Gastroesophageal sphincter (tissue), 4 donors: ENCODE data around the gene PLXNB3. TPM values are rescaled to one million over a fixed set of nuclear protein-coding genes. Genes with fewer than 3 reads are reported as not detected.

ENCODE experiments used
- ATAC-seq: fragments of 150-250 bp; one replicate; pipeline ENCODE4 v1.9.1; 2016; ENCODE audit warnings: mild to moderate bottlenecking, moderate library complexity
- H3K27ac ChIP-seq, 4 donors: fragments of 200-600 bp; sonication (generic) in 3 of 4; 1 replicate in 3 of 4; 2 replicates in 1 of 4; pipeline ENCODE4 v1.5.1; 2016 to 2019
- H3K27me3 ChIP-seq: fragments of 200-600 bp; sonication (generic); one replicate; pipeline ENCODE4 v1.5.1; 2019
- H3K36me3 ChIP-seq, 2 donors: fragments of 200-600 bp; sonication (generic); one replicate each; pipeline ENCODE4 v1.5.1; 2019; ENCODE audit warnings: control low read depth in 1 of 2
- H3K4me1 ChIP-seq, 3 donors: fragments of 200-600 bp; sonication (generic); 1 replicate in 2 of 3; 2 replicates in 1 of 3; pipeline ENCODE4 v1.5.1; 2016 to 2019; ENCODE audit warnings: control low read depth in 2 of 3
- H3K4me3 ChIP-seq, 2 donors: fragments of 200-600 bp; sonication (generic); one replicate each; pipeline ENCODE4 v1.5.1; 2019; ENCODE audit warnings: mild to moderate bottlenecking in 1 of 2, moderate library complexity in 1 of 2
- H3K9me3 ChIP-seq, 3 donors: fragments of 200-600 bp; sonication (generic); one replicate each; pipeline ENCODE4 v1.5.1; 2017 to 2019; ENCODE audit warnings: control low read depth in 2 of 3
- EP300 ChIP-seq: sonication (generic); formaldehyde crosslinking; IDR thresholded peaks from one replicate; pipeline ENCODE4 v1.6.1; 2017; ENCODE audit warnings: antibody characterized with exemption, mild to moderate bottlenecking
- POLR2A ChIP-seq, 2 donors: fragments of 450-650 bp; IDR thresholded peaks; one replicate each; pipeline ENCODE4 v1.6.1; 2017; ENCODE audit warnings: antibody characterized with exemption in 2 of 2, mild to moderate bottlenecking in 2 of 2, moderate library complexity in 1 of 2
- POLR2AphosphoS5 ChIP-seq: sonication (generic); formaldehyde crosslinking; IDR thresholded peaks from one replicate; pipeline ENCODE4 v1.6.1; 2017; ENCODE audit warnings: antibody characterized with exemption
- WGBS, 2 donors: methylation state at CpG; one replicate each; pipeline ENCODE4 v1.1.5; 2018; ENCODE audit warnings: low coverage in 1 of 2; 5-methylcytosine and 5-hydroxymethylcytosine counted together
- total RNA-seq, 4 donors: library from RNA; depleted of rRNA; stranded (reverse); fragments of >200 nt; gene quantifications; one replicate each; pipeline ENCODE4 v1.1.0, GENCODE V29; 2016
- TF ChIP-seq, protein P1 (sequence below), 4 experiments: fragments of 200-600 bp in 2 of 4; fragments of 450-650 bp in 2 of 4; sonication (generic) in 1 of 4; IDR thresholded peaks; one replicate each; pipeline ENCODE4 v1.5.1; 2017 to 2019; ENCODE audit warnings: antibody characterized with exemption in 4 of 4, mild to moderate bottlenecking in 2 of 4, moderate library complexity in 2 of 4

Gene PLXNB3
- total RNA-seq, 4 donors from 2014 or later: 9.2 to 19.2 (median 16.8) TPM

DNA sequence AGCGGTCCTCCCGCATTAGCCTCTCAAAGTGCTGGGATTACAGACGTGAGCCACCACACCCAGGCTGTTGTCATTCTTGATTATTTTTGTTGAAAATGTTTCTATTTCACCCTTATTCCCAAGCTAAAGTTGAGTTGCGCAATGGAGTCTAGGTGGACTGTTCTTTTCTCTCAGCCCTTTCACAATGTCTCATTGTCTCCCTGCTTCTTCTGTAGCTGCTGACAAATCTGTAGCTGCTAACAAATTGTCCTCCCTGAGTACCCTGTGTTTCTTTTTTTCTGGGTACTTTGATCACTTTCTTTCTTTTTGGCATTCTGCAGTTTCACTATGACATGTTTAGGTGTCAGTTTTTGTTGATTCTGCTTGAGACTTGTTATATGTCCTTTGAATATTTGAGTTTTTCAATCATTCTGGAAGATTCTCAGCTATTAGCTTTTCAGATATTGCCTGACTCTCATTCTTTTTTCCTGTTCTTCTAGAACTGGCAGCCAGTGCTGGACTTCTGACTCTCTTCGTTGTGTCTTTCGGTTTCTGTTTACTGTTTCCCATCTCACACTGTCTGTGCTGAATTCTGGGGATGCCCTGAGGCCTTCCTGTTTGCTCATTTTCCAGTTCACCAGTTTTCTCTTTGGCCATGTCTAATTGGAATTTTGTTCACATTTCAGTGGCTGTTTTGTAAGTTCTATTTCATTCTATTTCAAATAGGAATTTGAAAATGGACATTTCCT, 32.8 kb upstream of the PLXNB3 start:
- Histone ChIP-seq H3K36me3 (peaks cover 0 to 36% of the 10 kb centered on the region in 2 donors), H3K4me1 (peaks cover 0 to 32% (median 12%) of the 10 kb centered on the region in 3 donors), H3K4me3 (no peak overlapping the region), H3K27me3 (no peaks in the 10 kb centered on the region), H3K9me3 (no peaks in the 10 kb centered on the region), H3K27ac (no peak overlapping the region)
- 100% methylated on average over 1 of the region's 6 CpGs; no CpG with 5 or more reads in 1 of the 2 donors for WGBS, 2 donors
- TF ChIP-seq, protein P1, sequence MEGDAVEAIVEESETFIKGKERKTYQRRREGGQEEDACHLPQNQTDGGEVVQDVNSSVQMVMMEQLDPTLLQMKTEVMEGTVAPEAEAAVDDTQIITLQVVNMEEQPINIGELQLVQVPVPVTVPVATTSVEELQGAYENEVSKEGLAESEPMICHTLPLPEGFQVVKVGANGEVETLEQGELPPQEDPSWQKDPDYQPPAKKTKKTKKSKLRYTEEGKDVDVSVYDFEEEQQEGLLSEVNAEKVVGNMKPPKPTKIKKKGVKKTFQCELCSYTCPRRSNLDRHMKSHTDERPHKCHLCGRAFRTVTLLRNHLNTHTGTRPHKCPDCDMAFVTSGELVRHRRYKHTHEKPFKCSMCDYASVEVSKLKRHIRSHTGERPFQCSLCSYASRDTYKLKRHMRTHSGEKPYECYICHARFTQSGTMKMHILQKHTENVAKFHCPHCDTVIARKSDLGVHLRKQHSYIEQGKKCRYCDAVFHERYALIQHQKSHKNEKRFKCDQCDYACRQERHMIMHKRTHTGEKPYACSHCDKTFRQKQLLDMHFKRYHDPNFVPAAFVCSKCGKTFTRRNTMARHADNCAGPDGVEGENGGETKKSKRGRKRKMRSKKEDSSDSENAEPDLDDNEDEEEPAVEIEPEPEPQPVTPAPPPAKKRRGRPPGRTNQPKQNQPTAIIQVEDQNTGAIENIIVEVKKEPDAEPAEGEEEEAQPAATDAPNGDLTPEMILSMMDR (IDR thresholded peaks at IDR 0.05): no peak
- TF ChIP-seq EP300 (no peak), POLR2A (IDR thresholded peaks at IDR 0.05) (no peak), POLR2AphosphoS5 (no peak)
- no peak for ATAC-seq

DNA sequence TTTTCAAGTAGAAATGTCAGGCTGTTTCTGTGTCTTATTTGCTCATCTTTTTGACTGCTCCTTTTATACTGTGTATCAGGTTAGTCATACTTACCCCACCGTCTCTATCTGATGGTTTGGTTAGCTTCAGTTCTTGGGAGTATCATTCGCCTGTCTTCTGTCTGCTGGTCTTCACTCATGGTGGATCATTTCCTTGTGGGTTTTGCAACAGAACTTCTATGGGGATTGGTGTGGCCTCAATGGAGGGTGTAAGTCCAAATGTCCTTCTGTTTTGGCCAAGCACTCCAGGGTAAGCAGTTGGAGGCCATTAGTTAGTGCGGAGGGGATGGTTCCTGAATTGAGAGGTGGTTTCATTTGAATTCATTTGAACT, 32.2 kb upstream of the PLXNB3 start:
- no peaks in the 10 kb centered on the region for H3K27me3 ChIP-seq
- TF ChIP-seq, protein P1 (IDR thresholded peaks at IDR 0.05): no peak
- TF ChIP-seq POLR2A (IDR thresholded peaks at IDR 0.05) (no peak), EP300 (no peak), POLR2AphosphoS5 (no peak)
- 67 to 97% methylated on average over 1 to 3 of the region's 3 CpGs for WGBS, 2 donors
- H3K36me3 ChIP-seq: peaks cover 0 to 42% of the 10 kb centered on the region in 2 donors
- peaks cover 0 to 26% (median 10%) of the 10 kb centered on the region in 3 donors for H3K4me1 ChIP-seq
- H3K4me3 ChIP-seq: no peak overlapping the region
- no peak for ATAC-seq
- no peaks in the 10 kb centered on the region for H3K9me3 ChIP-seq
- no peak overlapping the region for H3K27ac ChIP-seq

DNA sequence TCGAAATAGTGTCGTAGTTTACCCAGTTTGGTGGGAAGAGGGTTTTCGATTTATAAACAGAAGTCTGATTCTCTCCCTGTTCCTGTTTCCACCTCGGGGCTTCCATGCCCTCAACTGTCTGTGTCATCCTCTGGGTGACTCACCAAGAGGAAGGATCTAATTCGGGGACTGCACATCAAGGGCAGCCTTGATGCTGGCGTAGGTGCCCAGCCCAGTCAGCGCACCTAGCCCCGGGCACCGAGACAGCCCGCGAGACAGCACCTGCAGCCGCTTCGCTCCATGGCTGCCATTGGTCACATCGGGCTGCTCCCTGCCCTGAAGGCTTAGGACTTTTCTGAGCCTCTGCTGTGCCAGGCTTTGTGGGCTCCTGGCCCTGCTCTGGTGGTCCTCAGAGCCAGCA, 31.6 kb upstream of the PLXNB3 start:
- H3K4me1 ChIP-seq: peaks cover 0 to 21% (median 6%) of the 10 kb centered on the region in 3 donors
- no peak for TF ChIP-seq POLR2A (IDR thresholded peaks at IDR 0.05)
- 100% methylated on average over 1 of the region's 14 CpGs; no CpG with 5 or more reads in 1 of the 2 donors for WGBS, 2 donors
- no peaks in the 10 kb centered on the region for H3K27me3 ChIP-seq
- no peak for ATAC-seq
- no peak overlapping the region for H3K4me3 ChIP-seq
- peaks cover 0 to 47% of the 10 kb centered on the region in 2 donors for H3K36me3 ChIP-seq
- no peaks in the 10 kb centered on the region for H3K9me3 ChIP-seq
- H3K27ac ChIP-seq: no peak overlapping the region

DNA sequence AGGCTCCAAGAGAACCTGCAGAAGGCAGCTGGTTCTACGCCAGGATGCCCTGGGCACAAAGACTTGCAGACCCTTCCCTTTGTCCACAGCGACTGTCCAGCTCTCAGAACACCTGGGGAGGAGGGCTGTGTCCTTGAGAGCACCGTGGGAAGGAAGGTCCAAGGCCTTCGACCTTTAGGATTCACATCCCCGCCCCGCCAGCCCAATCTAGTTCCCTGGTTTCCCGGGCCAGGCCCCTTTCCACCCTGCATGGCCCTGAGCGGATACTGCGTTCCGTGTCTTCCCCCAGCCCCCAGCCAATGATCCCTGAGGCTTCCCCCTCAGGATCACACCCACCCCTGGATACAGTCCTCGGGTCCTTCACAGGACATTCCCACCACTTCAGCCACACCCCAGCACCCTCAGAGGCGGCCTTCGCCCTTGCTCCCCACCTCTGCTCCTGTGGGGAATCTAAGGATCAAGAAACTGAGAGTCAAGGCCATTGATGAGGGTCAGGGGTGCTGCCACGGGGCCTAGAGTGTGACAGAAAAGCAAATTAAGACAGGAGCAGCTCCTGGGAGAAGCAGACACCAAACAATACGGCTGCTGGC, 30.3 kb upstream of the PLXNB3 start:
- Histone ChIP-seq H3K4me1 (peaks cover 0 to 7% (median 0%) of the 10 kb centered on the region in 3 donors), H3K4me3 (no peak overlapping the region), H3K27ac (no peak overlapping the region), H3K9me3 (no peaks in the 10 kb centered on the region), H3K36me3 (peaks cover 0 to 61% of the 10 kb centered on the region in 2 donors), H3K27me3 (no peaks in the 10 kb centered on the region)
- no peak for ATAC-seq
- TF ChIP-seq POLR2A (IDR thresholded peaks at IDR 0.05): no peak
- TF ChIP-seq, protein P1 (IDR thresholded peaks at IDR 0.05): no peak
- no peak for TF ChIP-seq EP300
- TF ChIP-seq POLR2AphosphoS5: no peak
- 43 to 80% methylated on average over 1 of the region's 15 CpGs for WGBS, 2 donors

DNA sequence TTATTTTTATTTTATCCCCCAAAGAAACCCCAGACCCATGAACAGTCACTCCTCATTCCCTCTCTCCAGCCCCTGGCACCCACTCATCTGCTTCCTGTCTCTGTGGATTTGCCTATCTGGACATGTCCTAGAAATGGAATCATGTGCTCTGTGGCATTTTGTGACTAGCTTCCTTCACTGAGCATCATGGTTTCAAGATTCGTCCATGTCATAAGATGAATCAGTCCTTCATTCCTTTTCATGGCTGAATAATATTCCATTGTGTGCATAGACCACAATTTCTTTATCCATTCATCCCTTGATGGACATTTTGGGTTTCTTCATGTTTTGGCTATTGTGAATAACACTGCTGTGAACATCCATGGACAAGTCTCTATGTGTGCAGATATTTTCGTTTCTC, 29.2 kb upstream of the PLXNB3 start:
- Histone ChIP-seq H3K4me1 (no peaks in the 10 kb centered on the region), H3K27me3 (no peaks in the 10 kb centered on the region), H3K4me3 (no peak overlapping the region), H3K27ac (no peak overlapping the region), H3K36me3 (peaks cover 0 to 59% of the 10 kb centered on the region in 2 donors), H3K9me3 (no peaks in the 10 kb centered on the region)
- TF ChIP-seq POLR2AphosphoS5: no peak
- TF ChIP-seq, protein P1 (IDR thresholded peaks at IDR 0.05): no peak
- no peak for ATAC-seq
- WGBS, 2 donors: 65 to 100% methylated on average over 1 to 2 of the region's 2 CpGs
